Activated effector memory CD4-positive, alpha-beta T cell treated with Interleukin-2 at 50 U/mL for 16 hours (primary cell): ENCODE measurements around the gene PITPNB.

Experiments
- DNase-seq: peaks from one replicate; pipeline ENCODE4 v3.0.0-alpha.2; 2020

Gene PITPNB

DNA sequence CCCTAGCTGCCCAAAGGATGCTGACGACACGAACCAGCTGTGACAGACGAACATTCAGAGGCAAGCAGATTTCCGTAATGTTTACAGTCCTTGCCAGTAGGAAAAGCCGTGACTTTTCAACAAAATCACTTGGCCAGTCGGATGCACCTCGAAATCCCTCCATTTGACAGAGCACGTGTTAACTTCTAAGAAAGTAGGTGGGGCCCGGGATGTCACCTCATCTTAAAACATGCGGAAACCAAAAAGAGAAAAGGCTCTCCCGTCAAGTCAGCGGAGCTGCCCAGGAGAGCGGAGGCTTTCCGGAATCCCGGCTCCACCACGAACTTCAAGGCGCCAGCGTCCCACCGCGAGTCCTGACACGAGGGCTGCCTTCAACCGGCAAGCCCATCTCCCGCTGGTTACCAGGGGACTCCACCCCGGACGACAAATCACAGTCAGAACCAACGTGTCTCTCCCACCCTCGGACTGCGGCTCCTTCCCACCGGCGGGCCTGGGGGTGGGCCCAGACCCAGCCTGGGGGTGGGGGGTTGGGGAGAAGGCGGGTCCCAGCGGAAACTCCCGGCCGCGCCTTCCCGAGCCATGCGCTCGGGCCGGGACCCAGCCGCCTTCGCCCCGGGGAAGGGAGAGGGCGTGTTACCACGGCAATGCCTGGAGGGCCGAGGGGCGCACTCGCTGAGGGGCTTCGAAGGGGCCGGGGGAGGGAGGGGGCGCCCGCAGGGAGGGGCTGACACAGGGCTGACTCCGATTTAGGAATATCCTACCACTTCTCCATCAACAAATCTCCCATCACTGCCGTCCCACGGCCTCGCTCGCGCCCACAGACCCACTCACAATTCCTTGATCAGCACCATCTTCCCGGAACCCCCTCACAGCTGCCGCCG lies 475 bp downstream of the PITPNB start:
- peak; percentile 14 for DNase-seq

DNA sequence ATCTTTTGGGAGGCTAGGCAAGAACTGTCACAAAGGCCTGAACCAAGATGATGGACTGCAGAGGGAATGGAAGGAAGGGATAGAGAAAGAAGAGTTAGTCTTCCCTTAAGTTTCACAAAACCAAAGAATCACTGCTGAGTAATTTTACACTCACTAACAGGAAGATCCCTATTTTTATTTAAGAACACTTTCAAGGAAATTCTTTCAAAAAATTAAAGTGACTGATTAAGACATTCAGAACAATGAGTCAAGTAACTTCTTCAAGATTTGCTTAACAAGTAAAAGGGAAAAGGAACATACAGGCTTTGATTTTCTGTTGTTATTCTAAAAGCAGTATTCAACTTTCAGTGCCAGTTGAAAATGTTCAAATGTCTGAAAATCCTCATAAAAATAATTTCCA lies 3.1 kb downstream of the PITPNB start:
- DNase-seq = no peak

DNA sequence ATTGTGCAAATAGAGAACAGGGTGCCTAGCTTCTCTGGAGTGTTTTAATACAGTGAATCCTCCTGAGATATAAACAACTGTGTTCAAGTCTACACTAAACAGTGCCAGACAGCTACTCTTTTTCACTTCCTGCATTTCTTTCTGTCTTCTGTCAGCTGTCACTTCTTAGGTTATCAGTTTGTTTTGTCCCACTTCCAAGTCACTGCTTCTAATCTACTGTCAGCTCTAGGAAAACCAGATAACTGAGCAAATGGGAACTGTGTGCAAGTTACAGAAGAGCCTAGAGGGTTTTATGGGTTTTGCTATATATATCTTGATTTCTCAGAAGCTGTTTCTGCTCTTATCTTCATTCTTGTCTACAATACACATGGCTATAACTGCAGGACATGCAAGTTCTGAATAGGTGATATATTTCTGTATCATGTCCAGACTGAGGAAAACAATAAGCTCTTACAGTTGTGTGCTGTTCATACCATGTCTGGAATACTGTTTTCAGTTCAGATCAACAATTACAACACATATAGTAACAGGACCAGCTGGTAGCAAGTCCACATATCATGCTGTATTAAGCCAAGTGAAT lies 5.8 kb downstream of the PITPNB start:
- no peak for DNase-seq

DNA sequence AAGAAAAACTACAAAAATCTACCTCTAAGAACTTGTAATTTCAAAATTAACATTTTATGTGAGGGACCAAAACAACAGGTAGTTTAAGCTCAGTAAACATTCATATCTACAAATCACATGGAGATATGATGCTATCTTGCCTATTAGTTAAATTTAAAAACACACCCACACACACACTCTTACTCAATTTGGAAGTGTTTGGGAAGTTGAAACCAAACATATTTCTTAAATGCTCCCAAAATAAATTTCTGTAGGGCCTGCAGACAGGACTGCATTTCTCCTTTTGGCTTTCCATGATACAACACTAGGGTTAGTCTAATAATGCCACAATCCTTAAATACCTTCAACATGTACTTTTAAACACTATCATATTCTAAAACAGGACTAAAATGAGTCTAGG lies 7.0 kb downstream of the PITPNB start:
- DNase-seq = no peak

DNA sequence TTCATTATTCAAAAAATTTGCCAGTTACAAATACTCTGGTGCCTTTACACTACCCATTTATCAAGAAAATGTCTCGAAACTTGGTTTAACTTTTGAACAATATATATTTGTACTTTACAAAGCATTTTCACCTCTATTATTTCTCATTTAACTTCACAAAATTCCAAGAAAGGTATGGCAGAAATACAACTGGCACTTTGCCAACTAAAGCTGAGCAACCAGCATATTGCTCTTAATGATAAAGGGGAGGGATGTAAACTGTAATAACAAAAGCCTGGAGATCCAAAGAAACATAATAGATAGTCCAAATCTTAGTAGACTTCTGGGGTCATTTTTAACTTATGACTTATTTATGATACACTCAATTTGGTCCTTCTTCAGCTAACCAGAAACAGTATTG lies 7.7 kb downstream of the PITPNB start:
- DNase-seq = no peak

DNA sequence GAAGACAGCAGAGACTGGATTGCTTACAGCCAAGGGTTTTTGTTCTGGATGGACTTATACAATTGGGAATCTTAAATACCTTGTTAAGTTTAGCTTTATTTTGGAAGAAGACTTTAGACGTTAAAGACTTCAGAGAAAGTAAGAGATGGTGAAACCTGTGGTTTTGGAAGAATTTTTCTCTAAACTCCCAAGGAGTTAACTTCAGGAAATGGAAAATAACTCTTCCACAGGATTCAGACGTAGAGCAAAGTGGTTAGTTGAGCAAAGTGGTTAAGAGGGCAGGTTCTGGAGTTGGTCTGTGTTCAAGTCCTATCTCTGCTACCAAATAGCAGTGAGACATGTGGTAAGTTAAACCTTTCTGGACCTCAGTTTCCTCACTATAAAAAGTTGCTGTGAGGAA lies 12.8 kb downstream of the PITPNB start:
- DNase-seq = no peak

DNA sequence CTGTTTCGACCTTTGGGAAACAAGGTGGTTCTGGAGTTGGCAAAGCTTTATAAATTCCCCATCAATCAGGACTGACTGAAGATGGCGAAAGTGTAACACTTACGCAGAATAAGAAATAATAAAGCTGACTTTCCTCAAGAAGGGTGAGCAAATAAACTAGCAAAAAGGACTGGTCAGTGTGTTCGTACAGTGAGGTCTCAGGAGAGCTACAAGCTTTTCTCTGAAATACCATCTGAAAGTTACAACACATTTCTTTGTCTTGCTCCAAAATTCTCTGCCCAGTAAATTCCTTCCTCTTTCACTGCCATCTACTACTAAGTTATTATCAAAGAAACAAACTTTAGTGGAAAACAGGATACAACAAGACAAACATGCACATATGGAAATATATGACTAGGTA lies 13.4 kb downstream of the PITPNB start:
- DNase-seq = no peak

DNA sequence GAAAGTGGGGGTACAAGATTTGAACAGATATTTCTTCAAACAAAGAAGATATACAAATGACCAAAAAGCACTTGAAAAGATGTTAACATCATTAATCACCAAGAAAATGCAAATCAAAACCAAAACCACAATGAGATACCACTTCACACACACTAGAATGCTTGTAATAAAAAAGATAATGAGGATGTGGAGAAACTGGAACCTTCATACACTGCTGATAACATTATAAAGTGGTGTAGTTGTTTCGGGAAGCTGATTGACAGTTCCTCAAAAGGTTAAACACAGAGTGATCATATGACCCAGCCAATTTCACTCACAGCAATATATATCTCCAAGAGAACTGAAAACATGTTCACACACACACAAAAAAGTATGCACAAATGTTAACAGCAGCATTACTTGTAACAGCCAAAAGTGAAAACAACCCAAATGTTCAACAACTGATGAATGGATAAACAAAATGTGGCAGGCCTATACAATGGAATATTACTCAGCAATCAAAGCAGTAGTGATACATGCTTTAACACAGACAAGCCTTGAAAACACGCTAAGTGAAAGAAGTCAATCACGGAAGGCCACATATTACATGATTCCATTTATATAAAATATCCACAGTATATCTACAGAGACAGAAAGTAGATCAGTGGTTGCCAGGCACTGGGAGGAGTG lies 15.1 kb downstream of the PITPNB start:
- no peak for DNase-seq

DNA sequence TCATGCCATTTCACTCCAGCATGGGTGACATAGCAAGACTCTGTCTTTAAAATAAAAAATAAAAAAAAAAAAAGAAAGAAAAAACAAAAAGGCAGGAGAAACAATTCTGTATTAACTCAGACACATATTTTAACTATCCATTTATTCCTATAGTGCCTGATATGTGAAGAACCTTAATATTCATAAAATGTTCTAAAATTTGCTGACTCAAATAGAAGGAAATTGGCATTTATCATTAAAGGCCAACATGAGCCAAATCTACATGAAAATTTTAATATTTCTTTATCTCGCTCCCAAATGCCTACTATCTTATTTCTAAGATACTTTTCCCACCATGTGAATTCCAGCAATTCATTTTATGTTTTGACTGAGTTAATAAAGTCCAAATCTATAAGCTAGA lies 18.9 kb downstream of the PITPNB start:
- no peak for DNase-seq

DNA sequence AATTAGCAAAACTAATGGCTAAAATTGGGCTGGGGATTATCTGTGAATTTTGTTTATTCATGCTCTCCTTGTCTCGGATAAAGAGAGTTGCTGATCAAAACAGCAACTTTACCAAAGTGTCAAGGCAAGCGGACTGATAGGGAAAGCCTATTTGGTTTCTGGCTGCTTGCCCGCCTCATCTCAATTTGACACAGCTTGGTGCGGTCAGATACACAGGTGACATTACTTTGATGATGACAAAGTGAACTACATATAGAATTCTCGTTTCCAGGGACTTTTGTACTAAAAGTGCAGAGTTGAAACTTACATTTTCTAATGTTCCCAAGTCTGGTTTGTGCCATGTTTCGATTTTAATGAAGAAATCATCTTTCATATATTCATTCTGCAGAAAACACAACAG lies 22.8 kb downstream of the PITPNB start:
- DNase-seq = no peak

DNA sequence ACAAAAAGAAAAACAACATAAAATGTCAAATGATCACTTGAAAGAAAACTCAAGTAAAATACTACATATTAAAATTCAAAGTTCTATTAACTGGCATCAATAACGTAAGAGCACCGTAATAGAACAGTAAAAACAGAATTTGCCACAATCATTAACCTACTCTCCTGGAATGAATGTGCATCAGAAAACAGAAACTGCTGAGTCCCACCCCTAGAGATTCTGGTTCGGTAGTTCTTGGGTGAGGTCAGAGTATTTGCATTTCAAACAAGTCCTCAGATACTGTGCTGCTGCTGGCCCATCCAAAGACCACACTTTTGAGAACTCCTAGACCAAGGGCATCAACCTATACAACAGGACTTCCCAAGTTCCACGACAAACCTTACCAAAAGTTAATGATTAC lies 23.5 kb downstream of the PITPNB start:
- no peak for DNase-seq

DNA sequence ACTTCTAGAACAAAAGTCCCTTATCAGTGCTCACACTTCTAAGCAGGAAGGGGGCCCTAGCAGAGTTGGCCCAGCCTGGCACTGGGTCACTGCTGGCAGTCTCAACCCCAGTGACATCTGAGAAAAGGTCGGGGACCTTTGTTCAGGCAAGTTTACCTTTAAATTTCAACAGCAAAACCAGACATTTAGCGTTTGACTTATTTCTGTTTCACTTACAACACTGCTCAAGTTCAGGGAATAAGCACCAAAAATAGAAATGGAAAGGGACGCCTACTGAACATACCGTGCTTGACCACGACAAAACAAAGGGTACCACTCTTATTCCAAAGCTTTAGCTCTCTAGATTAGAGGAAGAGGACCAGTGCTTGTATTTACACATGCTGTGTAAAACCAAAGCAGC lies 26.2 kb downstream of the PITPNB start:
- DNase-seq = no peak

DNA sequence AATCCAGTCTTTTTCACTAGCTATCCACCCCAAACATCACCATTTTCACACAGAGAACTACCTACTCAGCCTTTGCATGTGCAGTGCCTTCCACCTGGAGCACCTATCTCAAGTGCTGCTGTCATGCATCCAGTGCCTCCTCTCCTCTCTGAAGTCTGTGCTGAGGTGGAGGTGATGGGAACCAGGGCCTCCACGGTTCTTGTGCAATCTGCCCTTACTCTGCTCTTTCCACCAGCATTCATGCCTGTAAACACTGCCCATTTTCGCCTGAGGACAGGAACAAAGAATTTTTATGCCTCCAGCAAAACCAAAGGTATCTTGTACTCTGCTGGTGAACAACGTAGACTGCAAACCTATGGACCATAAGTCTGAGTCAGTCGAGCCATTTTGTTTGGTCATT lies 27.0 kb downstream of the PITPNB start:
- no peak for DNase-seq

DNA sequence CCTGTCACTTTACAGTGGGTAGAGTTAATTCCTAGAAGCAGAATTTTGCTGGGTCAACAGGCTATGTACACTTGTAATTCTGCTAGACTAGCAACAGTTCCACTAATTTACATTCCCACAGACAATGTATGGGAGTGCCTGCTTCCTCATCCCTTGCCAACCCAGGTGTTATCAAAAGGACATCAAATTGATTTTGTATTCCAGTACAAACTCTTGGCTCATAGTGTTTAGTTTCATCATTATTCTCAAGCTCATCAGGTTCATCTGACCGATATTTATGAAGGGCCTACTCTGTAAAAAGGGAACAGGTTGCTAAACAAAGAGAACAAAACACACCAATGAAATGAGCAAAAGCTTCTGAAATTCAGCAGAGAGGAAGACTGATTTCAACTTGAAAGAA lies 30.7 kb downstream of the PITPNB start:
- no peak for DNase-seq

DNA sequence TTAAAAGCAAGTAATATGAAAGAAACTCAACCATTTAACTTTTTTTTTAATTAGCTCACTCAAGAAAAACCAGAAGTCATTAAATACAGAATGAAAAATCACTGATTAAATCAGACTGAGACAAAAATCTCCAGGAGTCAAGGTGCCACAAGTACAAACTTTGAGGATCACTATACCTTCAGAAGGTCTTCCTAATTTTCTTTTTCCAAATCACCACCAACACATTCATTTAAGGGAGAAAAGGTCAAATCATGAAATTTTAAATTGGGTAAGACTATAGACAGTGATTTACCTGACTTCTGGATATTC lies 32.3 kb downstream of the PITPNB start:
- DNase-seq = no peak

DNA sequence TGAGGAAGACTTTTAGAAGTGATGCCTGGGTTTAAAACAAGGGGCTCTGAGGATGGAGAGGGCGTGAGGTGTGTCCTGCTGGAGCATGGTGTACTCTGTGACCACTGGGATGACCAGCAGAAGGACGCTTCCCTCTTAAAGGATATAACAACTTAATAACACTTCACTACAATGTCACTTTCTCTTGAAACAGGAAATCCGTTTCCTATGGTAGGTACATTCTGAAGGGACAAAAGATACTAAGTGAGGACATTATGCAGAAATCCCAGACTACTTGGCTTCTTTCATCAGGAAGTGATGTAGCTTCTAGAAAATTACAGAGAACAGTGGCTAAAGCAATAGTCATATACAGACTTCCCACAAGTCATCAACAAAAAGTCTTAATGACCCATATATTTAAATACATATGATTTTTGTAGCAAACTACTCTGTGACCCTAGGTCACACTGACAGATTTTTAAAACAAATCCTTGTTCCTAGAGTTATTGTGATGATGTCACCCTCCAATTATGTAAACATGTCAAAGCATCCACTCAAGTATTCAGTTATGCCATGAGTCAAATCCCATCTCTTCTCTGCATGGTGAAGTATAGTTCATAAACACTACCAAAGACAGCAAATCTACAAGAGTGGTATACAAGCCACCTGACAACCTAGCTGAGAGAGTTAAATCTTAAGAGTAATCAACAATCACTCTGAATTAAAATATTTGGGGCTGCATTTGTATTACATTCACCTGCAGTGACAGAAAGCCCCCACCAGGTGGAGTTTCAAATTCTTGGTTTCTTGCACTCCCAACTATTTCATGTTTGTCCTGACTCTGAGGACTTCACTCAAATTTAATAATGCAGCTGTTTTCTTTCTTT lies 32.8 kb downstream of the PITPNB start:
- no peak for DNase-seq

DNA sequence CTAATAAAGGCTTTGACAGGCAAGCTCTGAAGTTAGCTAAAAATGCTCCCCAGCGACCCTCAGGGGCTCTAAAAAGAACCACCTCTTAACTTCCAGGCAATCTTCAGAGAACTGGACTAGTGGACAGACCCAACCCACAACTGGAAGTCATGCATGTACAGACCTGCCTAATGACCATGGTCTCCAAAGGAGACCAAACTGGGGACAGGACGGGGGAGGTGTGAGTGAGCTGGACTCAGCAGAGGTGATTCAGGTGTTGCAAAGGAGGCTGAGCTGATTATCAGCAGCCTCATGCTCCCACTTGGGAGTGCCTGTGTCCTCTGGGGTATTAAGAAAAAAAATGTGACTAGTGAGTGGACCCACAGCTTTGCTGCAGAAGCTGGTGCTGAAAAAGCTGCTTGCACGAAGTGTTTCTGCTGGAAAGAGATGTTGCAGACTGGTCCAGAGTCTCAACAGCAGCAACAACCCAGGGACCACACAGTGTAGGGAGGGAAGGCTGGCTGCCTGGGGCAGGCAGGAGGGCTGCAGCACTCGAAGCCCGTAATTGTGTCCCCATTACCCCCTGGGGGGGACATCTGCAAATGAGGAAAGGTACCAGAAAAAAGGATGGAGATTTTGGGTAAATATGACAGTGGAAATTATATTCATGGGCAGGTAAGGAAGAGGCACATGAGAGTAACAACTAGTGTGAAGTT lies 35.3 kb downstream of the PITPNB start:
- no peak for DNase-seq

DNA sequence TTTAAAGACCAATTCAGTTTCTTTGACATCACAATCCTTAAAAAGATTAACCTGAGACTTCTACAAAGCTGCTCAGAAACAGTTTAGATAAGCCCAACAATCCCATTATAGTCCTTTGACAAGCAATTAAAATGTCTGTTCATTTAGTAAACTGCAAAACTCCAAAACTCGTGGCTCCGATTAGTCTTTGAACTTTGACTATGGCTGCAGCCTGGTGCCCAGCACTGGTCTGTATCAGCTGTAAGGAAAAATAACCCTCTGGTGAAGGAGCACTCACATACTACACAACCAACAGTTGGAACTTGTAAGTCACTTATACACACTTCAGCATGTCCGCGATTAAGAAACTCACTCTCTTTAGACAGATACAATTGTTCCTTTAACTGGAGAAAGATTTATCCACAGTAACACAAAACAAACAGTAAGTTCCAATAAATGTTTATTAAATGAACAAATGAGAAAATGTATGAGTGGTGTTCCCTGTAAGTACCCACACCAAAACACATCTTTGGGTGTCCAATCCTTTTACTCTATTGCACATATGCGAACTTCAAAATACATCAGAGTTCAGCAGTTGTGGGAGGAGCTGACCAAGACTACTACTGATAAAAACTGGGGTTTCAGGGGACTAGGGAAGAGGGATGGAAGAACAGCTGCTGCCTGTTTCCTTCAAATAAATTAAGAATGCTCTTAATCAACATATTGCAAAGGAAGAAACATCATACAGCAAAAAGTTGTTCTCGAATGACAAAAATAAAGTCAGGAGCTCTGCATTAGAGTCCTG lies 36.4 kb downstream of the PITPNB start:
- no peak for DNase-seq

DNA sequence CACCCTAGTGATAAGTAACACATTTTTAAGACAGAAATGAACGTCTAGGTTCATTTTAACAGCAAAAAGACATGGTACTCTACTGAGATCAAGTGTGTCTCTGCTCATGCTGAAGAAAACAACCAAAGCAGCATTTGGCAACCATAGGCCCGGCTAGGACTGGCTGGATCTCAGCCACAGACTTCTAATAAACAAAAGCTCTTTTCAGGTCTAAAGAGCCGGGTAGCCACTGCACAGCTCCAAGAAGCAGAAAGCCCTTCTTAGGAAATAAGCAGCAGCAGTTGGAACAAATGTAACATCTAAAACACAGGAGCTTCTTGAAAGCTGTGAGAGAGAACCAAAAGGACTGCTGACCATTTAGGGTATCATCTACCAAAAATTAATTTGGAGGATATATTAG lies 37.6 kb downstream of the PITPNB start:
- no peak for DNase-seq

DNA sequence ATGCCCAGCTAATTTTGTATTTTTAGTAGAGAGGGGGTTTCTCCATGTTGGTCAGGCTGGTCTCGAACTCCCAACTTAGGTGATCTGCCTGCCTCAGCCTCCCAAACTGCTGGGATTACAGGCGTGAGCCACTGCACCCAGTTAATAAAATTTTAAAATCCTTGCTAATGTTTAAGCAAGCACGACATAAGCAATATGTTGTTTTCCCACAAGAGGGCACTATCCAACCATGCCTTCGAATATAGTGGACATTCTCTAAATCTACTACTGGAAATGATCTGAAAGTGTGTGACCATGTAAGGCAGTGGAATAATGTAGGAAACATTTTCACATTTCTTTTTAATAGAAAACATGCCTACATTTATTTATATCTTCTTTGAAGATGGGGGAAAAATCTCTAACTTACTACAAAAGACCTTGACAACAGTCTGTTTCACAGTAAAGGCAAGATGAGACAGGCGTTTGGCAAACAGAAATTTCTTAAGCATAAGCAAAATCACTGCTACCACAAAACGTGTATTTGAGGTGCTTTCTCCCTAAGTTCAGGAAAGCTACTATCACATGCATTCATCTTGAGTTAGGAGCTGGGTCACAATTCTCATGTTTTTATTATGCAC lies 38.2 kb downstream of the PITPNB start:
- no peak for DNase-seq

DNA sequence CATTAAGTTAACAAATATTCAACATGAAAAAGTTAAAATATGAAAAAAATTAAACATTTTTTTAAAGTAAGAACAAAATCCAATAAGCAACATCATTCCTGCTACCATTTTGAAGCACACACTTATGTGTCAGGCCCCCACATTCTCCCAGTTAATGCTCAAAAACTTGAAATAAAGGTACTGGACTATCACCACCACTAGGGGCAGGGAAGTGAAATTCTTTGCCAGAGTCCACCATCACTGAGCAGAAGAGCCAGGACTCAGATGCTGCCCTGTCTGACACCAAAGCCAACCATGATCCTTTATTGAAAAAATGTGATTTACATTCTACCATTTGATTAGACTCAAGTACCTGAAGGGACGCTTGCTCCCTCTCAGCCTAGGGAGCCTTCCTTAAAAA lies 39.1 kb downstream of the PITPNB start:
- DNase-seq = no peak

DNA sequence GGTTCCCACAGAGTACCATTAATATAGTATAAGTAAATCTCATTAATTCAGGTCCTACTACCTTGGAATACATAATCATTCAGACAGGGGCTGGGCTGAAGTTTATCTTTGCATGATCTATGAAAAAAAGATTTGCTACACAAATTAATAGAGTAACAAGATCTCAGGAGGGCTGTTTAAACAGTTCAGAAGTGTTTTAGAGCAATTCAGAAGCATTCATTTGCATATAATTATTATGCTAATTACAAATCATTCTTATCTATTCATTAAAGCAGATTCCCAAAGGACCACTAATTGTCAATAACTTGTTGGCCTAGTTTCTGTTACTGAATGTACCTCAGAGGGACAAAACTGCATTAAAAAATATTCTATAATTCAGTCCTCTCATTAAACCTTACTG lies 40.5 kb downstream of the PITPNB start:
- no peak for DNase-seq
